Measurements from ENCODE around the gene CELA2A.

GRCh38 chr1:15451014-15451722, 5.4 kb upstream of the CELA2A start:
- no peak for TF ChIP-seq POLR2A (IDR thresholded peaks at IDR 0.05)
- TF ChIP-seq CTCF (IDR thresholded peaks at IDR 0.05), result no peak

Data from Peyer's patch (tissue), 4 donors.